H9 (cell line): ENCODE data around the gene CRIP2. TPM values are rescaled to one million over a fixed set of nuclear protein-coding genes. Genes with fewer than 3 reads are reported as not detected.

ENCODE experiments used
- DNase-seq: peaks from one replicate; pipeline ENCODE4 v3.0.0-alpha.2; 2017
- H2AFZ ChIP-seq: one replicate; pipeline ENCODE4 v1.6.1; 2013; ENCODE audit warnings: mild to moderate bottlenecking, low read length, control low read depth, moderate library complexity
- H2AK5ac ChIP-seq: 2 replicates; pipeline ENCODE4 v1.6.1; 2013; ENCODE audit warnings: low read length, control low read depth, mixed read lengths; ENCODE audit not compliant: insufficient read length
- H2BK120ac ChIP-seq: one replicate; pipeline ENCODE4 v1.6.1; 2013; ENCODE audit warnings: low read depth, mild to moderate bottlenecking, low read length, control low read depth, inconsistent platforms; ENCODE audit not compliant: poor library complexity, severe bottlenecking
- H2BK12ac ChIP-seq: 2 replicates; pipeline ENCODE4 v1.6.1; 2013; ENCODE audit warnings: low read length, control low read depth, mixed read lengths, low read depth; ENCODE audit not compliant: insufficient read length
- H2BK15ac ChIP-seq: 2 replicates; pipeline ENCODE4 v1.6.1; 2013; ENCODE audit warnings: low read depth, low read length, control low read depth
- H2BK20ac ChIP-seq: one replicate; pipeline ENCODE4 v1.6.1; 2013; ENCODE audit warnings: low read depth, mild to moderate bottlenecking, low read length, control low read depth, inconsistent platforms; ENCODE audit not compliant: poor library complexity, severe bottlenecking
- H2BK5ac ChIP-seq: 2 replicates; pipeline ENCODE4 v1.6.1; 2013; ENCODE audit warnings: low read length, control low read depth, mixed read lengths; ENCODE audit not compliant: insufficient read length
- H3K14ac ChIP-seq: 2 replicates; pipeline ENCODE4 v1.6.1; 2013; ENCODE audit warnings: low read length, control low read depth; ENCODE audit not compliant: insufficient read depth
- H3K18ac ChIP-seq: 2 replicates; pipeline ENCODE4 v1.6.1; 2013; ENCODE audit warnings: low read depth, mild to moderate bottlenecking, mixed read lengths, low read length, control low read depth; ENCODE audit not compliant: insufficient read length
- H3K23ac ChIP-seq: 2 replicates; pipeline ENCODE4 v1.6.1; 2013; ENCODE audit warnings: low read length, control low read depth, mixed read lengths, low read depth; ENCODE audit not compliant: insufficient read length
- H3K23me2 ChIP-seq: 2 replicates; pipeline ENCODE4 v1.6.1; 2013; ENCODE audit warnings: low read depth, mild to moderate bottlenecking, mixed read lengths, low read length, control low read depth; ENCODE audit not compliant: insufficient read length, poor library complexity, severe bottlenecking
- H3K27ac ChIP-seq: 2 replicates; pipeline ENCODE4 v1.5.1; 2013; ENCODE audit warnings: low read length, control low read depth, mixed read lengths, low read depth; ENCODE audit not compliant: insufficient read length
- H3K27me3 ChIP-seq: 2 replicates; pipeline ENCODE4 v1.6.1; 2013; ENCODE audit warnings: low read length, control low read depth, inconsistent platforms; ENCODE audit not compliant: insufficient read depth
- H3K4ac ChIP-seq: 2 replicates; pipeline ENCODE4 v1.6.1; 2013; ENCODE audit warnings: low read depth, mild to moderate bottlenecking, control low read depth, inconsistent platforms, low read length, moderate library complexity
- H3K4me1 ChIP-seq: 2 replicates; pipeline ENCODE4 v1.6.1; 2013; ENCODE audit warnings: low read length, control low read depth, inconsistent platforms; ENCODE audit not compliant: insufficient read depth
- H3K4me2 ChIP-seq: 2 replicates; pipeline ENCODE4 v1.6.1; 2013; ENCODE audit warnings: low read length, control low read depth, mixed read lengths; ENCODE audit not compliant: insufficient read length, insufficient read depth
- H3K56ac ChIP-seq: 2 replicates; pipeline ENCODE4 v1.6.1; 2013; ENCODE audit warnings: low read depth, mild to moderate bottlenecking, mixed read lengths, low read length, control low read depth; ENCODE audit not compliant: insufficient read length
- H3K79me1 ChIP-seq: 2 replicates; pipeline ENCODE4 v1.6.1; 2013; ENCODE audit warnings: low read depth, mild to moderate bottlenecking, moderate library complexity, low read length, control low read depth, inconsistent platforms; ENCODE audit not compliant: insufficient read depth, poor library complexity, severe bottlenecking
- H3K79me2 ChIP-seq: 2 replicates; pipeline ENCODE4 v1.6.1; 2013; ENCODE audit warnings: low read length, control low read depth, inconsistent platforms; ENCODE audit not compliant: insufficient read depth
- H3K9ac ChIP-seq: 2 replicates; pipeline ENCODE4 v1.6.1; 2013; ENCODE audit warnings: low read length, control low read depth, mixed read lengths; ENCODE audit not compliant: insufficient read length; ENCODE audit errors: extremely low read depth
- H3K9me3 ChIP-seq: one replicate; pipeline ENCODE4 v1.6.1; 2013; ENCODE audit warnings: low read depth, low read length, inconsistent platforms; ENCODE audit not compliant: control insufficient read depth
- H3T11ph ChIP-seq: one replicate; pipeline ENCODE4 v1.6.1; 2013; ENCODE audit warnings: mild to moderate bottlenecking, low read length, control low read depth, inconsistent platforms
- H4K20me1 ChIP-seq: one replicate; pipeline ENCODE4 v1.6.1; 2013; ENCODE audit not compliant: control insufficient read depth, insufficient read length, insufficient read depth
- H4K5ac ChIP-seq: 2 replicates; pipeline ENCODE4 v1.6.1; 2013; ENCODE audit warnings: low read depth, mild to moderate bottlenecking, mixed read lengths, low read length, control low read depth; ENCODE audit not compliant: insufficient read length
- H4K8ac ChIP-seq: replicated peaks from 2 replicates; pipeline ENCODE4 v1.6.1; 2013; ENCODE audit warnings: low read length, control low read depth, mixed read lengths, low read depth; ENCODE audit not compliant: insufficient read length
- H4K91ac ChIP-seq: 2 replicates; pipeline ENCODE4 v1.6.1; 2013; ENCODE audit warnings: low read depth, mild to moderate bottlenecking, moderate library complexity, mixed read lengths, low read length, control low read depth; ENCODE audit not compliant: insufficient read length
- H3K27ac Mint-ChIP-seq, 3 experiments: 2 replicates in 2 of 3; 3 replicates in 1 of 3; pipeline ENCODE4 v1.8.0; 2020 to 2021; ENCODE audit warnings: mixed read lengths in 3 of 3, mild to moderate bottlenecking in 1 of 3, moderate library complexity in 1 of 3
- H3K27me3 Mint-ChIP-seq: 2 replicates; pipeline ENCODE4 v1.8.0; 2021; ENCODE audit warnings: low read depth, mild to moderate bottlenecking, moderate library complexity, mixed read lengths
- H3K36me3 Mint-ChIP-seq, 3 experiments: 2 replicates in 2 of 3; 3 replicates in 1 of 3; pipeline ENCODE4 v1.8.0; 2020 to 2021; ENCODE audit warnings: low read depth in 3 of 3, mixed read lengths in 3 of 3; ENCODE audit not compliant: insufficient read depth in 1 of 3
- H3K4me1 Mint-ChIP-seq, 2 experiments: 2 replicates each; pipeline ENCODE4 v1.8.0; 2020; ENCODE audit warnings: mixed read lengths in 2 of 2
- H3K4me3 Mint-ChIP-seq, 2 experiments: 2 replicates in 1 of 2; 3 replicates in 1 of 2; pipeline ENCODE4 v1.8.0; 2020 to 2021; ENCODE audit warnings: mild to moderate bottlenecking in 2 of 2, mixed read lengths in 2 of 2, moderate library complexity in 1 of 2
- H3K9me3 Mint-ChIP-seq, 2 experiments: 2 replicates in 1 of 2; 3 replicates in 1 of 2; pipeline ENCODE4 v1.8.0; 2020; ENCODE audit warnings: mild to moderate bottlenecking in 2 of 2, mixed read lengths in 2 of 2, moderate library complexity in 1 of 2
- CTCF ChIP-seq: fragments of 200-600 bp; sonication (generic); conservative IDR thresholded peaks from 3 replicates; pipeline ENCODE4 v1.8.0; 2021; ENCODE audit warnings: antibody characterized with exemption, mild to moderate bottlenecking
- WGBS: extraction: QIAGEN DNeasy Blood & Tissue Kit; methylation state at CpG from one replicate; pipeline ENCODE4 v1.1.7; 2013; ENCODE audit warnings: missing lambda C conversion rate, low lambda C conversion rate, mixed read lengths; ENCODE audit not compliant: insufficient read length; ENCODE audit errors: extremely low coverage; 5-methylcytosine and 5-hydroxymethylcytosine counted together
- total RNA-seq: library from RNA; stranded (reverse); gene quantifications from 2 replicates; pipeline ENCODE4 v1.2.1, GENCODE V29; 2021

The CRIP2 gene
- total RNA-seq, 1 experiment from 2014 or later = 5.7 TPM

GRCh38 chr14:105485739-105486162 is 11.1 kb downstream of the CRIP2 start:
- Mint-ChIP-seq H3K27me3 (peaks cover 80% of the 10 kb centered on the region), H3K27ac (peak overlapping the region in 1 of 3 experiments; percentile 65; a peak in 1 of 7 replicates)
- H3K27ac ChIP-seq = no peak overlapping the region

More at GRCh38 chr14:105485739-105486162, 11.1 kb downstream of the CRIP2 start:
- no peak overlapping the region for H3K4ac ChIP-seq
- no peak overlapping the region for H3T11ph ChIP-seq
- no peak overlapping the region for H3K9ac ChIP-seq
- no peak overlapping the region for H2BK12ac ChIP-seq
- no peaks in the 10 kb centered on the region for H3K79me1 ChIP-seq
- no peak overlapping the region for H2BK5ac ChIP-seq
- H3K18ac ChIP-seq = peak overlapping the region; percentile 69
- H2BK120ac ChIP-seq = no peak overlapping the region
- no peaks in the 10 kb centered on the region for H3K9me3 Mint-ChIP-seq
- H3K23ac ChIP-seq = no peak overlapping the region
- no peak overlapping the region for H2BK20ac ChIP-seq
- no peak overlapping the region; the same call in 1 of the 2 replicates for H3K14ac ChIP-seq
- WGBS = no CpG with 5 or more reads among the region's 12 CpGs
- no peak overlapping the region for H4K5ac ChIP-seq
- no peak overlapping the region for H4K91ac ChIP-seq
- H3K79me2 ChIP-seq = no peaks in the 10 kb centered on the region
- H2BK15ac ChIP-seq = no peak overlapping the region
- H2AK5ac ChIP-seq = no peak overlapping the region
- peak; percentile 79 for TF ChIP-seq CTCF
- no peak overlapping the region for H4K8ac ChIP-seq
- H3K56ac ChIP-seq = no peak overlapping the region
- H3K4me2 ChIP-seq = peak overlapping the region; percentile 15
- H3K27me3 ChIP-seq = peaks cover 26% of the 10 kb centered on the region; the same call in 1 of the 2 replicates
- H3K4me1 ChIP-seq = no peaks in the 10 kb centered on the region
- DNase-seq = peak; percentile 82
- no peaks in the 10 kb centered on the region for H3K36me3 Mint-ChIP-seq
- peak overlapping the region in 1 of 2 experiments; percentile 72; a peak in 3 of 5 replicates for H3K4me3 Mint-ChIP-seq
- H2AFZ ChIP-seq = no peak overlapping the region
- H4K20me1 ChIP-seq = no peaks in the 10 kb centered on the region
- peaks cover 15 to 21% of the 10 kb centered on the region in 2 experiments for H3K4me1 Mint-ChIP-seq
- H3K9me3 ChIP-seq = no peaks in the 10 kb centered on the region
- H3K23me2 ChIP-seq = peaks cover 10% of the 10 kb centered on the region
